B cell (primary cell): ENCODE results near the gene ADAMTS17. TPM values are rescaled to one million over a fixed set of nuclear protein-coding genes. Genes with fewer than 3 reads are reported as not detected.

Experiments used
- ATAC-seq: fragments of 200-7000 bp; cut with Tn5 transposase; one replicate; pipeline ENCODE4 v1.10.0; 2021; ENCODE audit warnings: low read depth, mild to moderate bottlenecking, moderate number of reproducible peaks, moderate library complexity
- CTCF ChIA-PET: fragments of 350-600 bp; sonication (Branson Sonifier 250); formaldehyde crosslinking; loops from one replicate; lab custom pipeline; 2021; ENCODE audit warnings: antibody characterized with exemption, inconsistent platforms; lab: Charles Lee
- POLR2A ChIA-PET: fragments of 350-600 bp; sonication (Branson Sonifier 250); formaldehyde crosslinking; loops from one replicate; lab custom pipeline; 2021; ENCODE audit warnings: antibody characterized with exemption; lab: Charles Lee
- DNase-seq: peaks from one replicate; pipeline ENCODE4 v3.0.0; 2013
- H2AFZ ChIP-seq: 2 replicates; pipeline ENCODE4 v1.6.1; 2012; ENCODE audit warnings: mild to moderate bottlenecking, low read depth, low read length; ENCODE audit not compliant: insufficient read depth, poor library complexity, severe bottlenecking
- H3K27ac ChIP-seq, 2 donors: 1 replicate in 1 of 2; 2 replicates in 1 of 2; pipeline ENCODE4 v1.5.1; 2012 to 2013; ENCODE audit warnings: low read length in 2 of 2, mild to moderate bottlenecking in 2 of 2, moderate library complexity in 1 of 2
- H3K27me3 ChIP-seq, 4 experiments: fragments of 200-600 bp in 1 of 4; sonication (generic) in 1 of 4; replicated peaks in 1 of 4; 1 replicate in 2 of 4; 2 replicates in 2 of 4; pipeline versions ENCODE4 v1.6.1 to v1.7.0; 2013 to 2016; ENCODE audit warnings: low read length in 3 of 4, mild to moderate bottlenecking in 2 of 4, mixed read lengths in 1 of 4, moderate library complexity in 1 of 4; ENCODE audit not compliant: insufficient read depth in 4 of 4, control insufficient read depth in 3 of 4; ENCODE audit errors: control extremely low read depth in 1 of 4
- H3K36me3 ChIP-seq, 2 experiments: replicated peaks in 1 of 2; 1 replicate in 1 of 2; 2 replicates in 1 of 2; pipeline versions ENCODE4 v1.6.1 to v1.7.1; 2013; ENCODE audit warnings: low read length in 1 of 2; ENCODE audit not compliant: insufficient read depth in 2 of 2, control insufficient read depth in 1 of 2; ENCODE audit errors: control extremely low read depth in 1 of 2, extremely low read depth in 1 of 2
- H3K4me1 ChIP-seq, 2 donors: fragments of 200-600 bp in 1 of 2; sonication (generic) in 1 of 2; 1 replicate in 1 of 2; 2 replicates in 1 of 2; pipeline versions ENCODE4 v1.5.1 to v1.6.1; 2013 to 2017; ENCODE audit warnings: low read length in 2 of 2; ENCODE audit not compliant: control insufficient read depth in 2 of 2, insufficient read depth in 2 of 2
- H3K4me2 ChIP-seq: replicated peaks from 2 replicates; pipeline ENCODE3; 2012; ENCODE audit warnings: mild to moderate bottlenecking, low read depth, low read length; ENCODE audit not compliant: poor library complexity, severe bottlenecking
- H3K4me3 ChIP-seq, 5 experiments: fragments of 200-600 bp in 1 of 5; sonication (generic) in 1 of 5; 1 replicate in 3 of 5; 2 replicates in 2 of 5; pipeline versions ENCODE4 v1.5.1 to v1.7.0; 2011 to 2016; ENCODE audit warnings: low read length in 4 of 5, mild to moderate bottlenecking in 4 of 5, low read depth in 2 of 5, control low read depth in 1 of 5, moderate library complexity in 1 of 5; ENCODE audit not compliant: insufficient read depth in 1 of 5; ENCODE audit errors: control extremely low read depth in 1 of 5, extremely low read depth in 1 of 5
- H3K79me2 ChIP-seq: fragments of 200-600 bp; sonication (generic); one replicate; pipeline ENCODE4 v1.6.0; 2016; ENCODE audit warnings: low read length; ENCODE audit not compliant: control insufficient read depth, insufficient read depth
- H3K9ac ChIP-seq: fragments of 200-600 bp; sonication (generic); 2 replicates; pipeline ENCODE4 v1.6.1; 2017; ENCODE audit warnings: mild to moderate bottlenecking, low read length, moderate library complexity
- H3K9me3 ChIP-seq, 3 donors: one replicate each; pipeline versions ENCODE4 v1.6.1 to v1.7.1; 2013; ENCODE audit warnings: low read length in 2 of 3; ENCODE audit not compliant: control insufficient read depth in 2 of 3, insufficient read depth in 1 of 3; ENCODE audit errors: control extremely low read depth in 1 of 3
- H4K20me1 ChIP-seq: 2 replicates; pipeline ENCODE4 v1.6.0; 2012; ENCODE audit warnings: mild to moderate bottlenecking, low read length; ENCODE audit not compliant: insufficient read depth, control insufficient read depth, poor library complexity, severe bottlenecking
- H3K27ac Mint-ChIP-seq: one replicate; pipeline ENCODE4 v1.8.0; 2021; ENCODE audit warnings: mixed read lengths
- H3K27me3 Mint-ChIP-seq: one replicate; pipeline ENCODE4 v1.8.0; 2021; ENCODE audit warnings: mixed read lengths
- H3K4me1 Mint-ChIP-seq: one replicate; pipeline ENCODE4 v1.8.0; 2021; ENCODE audit warnings: mixed read lengths
- H3K4me3 Mint-ChIP-seq: one replicate; pipeline ENCODE4 v1.8.0; 2021; ENCODE audit warnings: mixed read lengths
- H3K9me3 Mint-ChIP-seq: one replicate; pipeline ENCODE4 v1.8.0; 2022; ENCODE audit warnings: mixed read lengths; ENCODE audit not compliant: insufficient read depth
- CTCF ChIP-seq: fragments of 200-600 bp; IDR thresholded peaks from one replicate; pipeline ENCODE4 v1.8.0; 2022; ENCODE audit warnings: antibody characterized with exemption, mild to moderate bottlenecking
- EZH2 ChIP-seq: IDR thresholded peaks from 2 replicates; pipeline ENCODE4 v1.6.1; 2012; ENCODE audit warnings: borderline replicate concordance, low read depth, mild to moderate bottlenecking, moderate library complexity, low read length; ENCODE audit not compliant: insufficient read depth, poor library complexity, severe bottlenecking
- WGBS: methylation state at CpG from one replicate; pipeline ENCODE4 v1.1.5; 2013; ENCODE audit warnings: missing lambda C conversion rate; ENCODE audit not compliant: insufficient coverage; 5-methylcytosine and 5-hydroxymethylcytosine counted together
- intact Hi-C: fragments of 100-400 bp; cut with micrococcal nuclease; formaldehyde crosslinking; loops from one replicate; pipeline ENCODE4 v1.10.0; 2022
- polyA plus RNA-seq: library from polyadenylated mRNA; depleted of rRNA; stranded (reverse); fragments of >200 nt; gene quantifications from 2 replicates; pipeline ENCODE4 v1.2.3, GENCODE V29; 2012
- total RNA-seq, 2 donors: library from RNA; stranded (reverse); fragments of 120-200 nt in 1 of 2; gene quantifications; 1 replicate in 1 of 2; 2 replicates in 1 of 2; pipeline versions ENCODE4 v1.2.3 to v1.2.4, GENCODE V29; 2013 to 2022

Gene ADAMTS17
- total and polyA plus RNA-seq, 2 donors (not counting 1 experiment from before 2014, with no cell fraction given): 0.10 TPM; not detected in 1

GRCh38 chr15:99931703-99932603 lies 409.8 kb downstream of the ADAMTS17 start:
- Histone ChIP-seq H4K20me1 (no peaks in the 10 kb centered on the region), H3K27me3 (peaks cover 0 to 2% (median 0%) of the 10 kb centered on the region in 4 experiments), H3K27ac (no peak overlapping the region), H3K9me3 (no peaks in the 10 kb centered on the region), H3K79me2 (no peaks in the 10 kb centered on the region), H3K4me1 (peaks cover 7 to 10% of the 10 kb centered on the region in 2 donors), H3K9ac (no peak overlapping the region), H2AFZ (no peak overlapping the region), H3K4me3 (no peak overlapping the region), H3K36me3 (no peaks in the 10 kb centered on the region), H3K4me2 (no peak overlapping the region)
- no peak for ATAC-seq
- Mint-ChIP-seq H3K27ac (no peak overlapping the region), H3K4me3 (no peak overlapping the region), H3K4me1 (peaks cover 4% of the 10 kb centered on the region), H3K27me3 (peaks cover 28% of the 10 kb centered on the region), H3K9me3 (no peaks in the 10 kb centered on the region)
- no peak for TF ChIP-seq EZH2
- no peak for TF ChIP-seq CTCF
- POLR2A ChIA-PET: no interaction called here
- 90% methylated on average over 10 of the region's 13 CpGs for WGBS
- CTCF ChIA-PET: interaction anchor here (1.1 to 2.4 kb wide), 2 partner anchors 418 to 641 kb away, joined by 4 to 7 read pairs; no protein-coding TSS in a partner anchor
- intact Hi-C loops: no loop called here
- DNase-seq: no peak

GRCh38 chr15:99930696-99931095 lies 411.1 kb downstream of the ADAMTS17 start:
- Mint-ChIP-seq H3K4me3 (no peak overlapping the region), H3K27me3 (peaks cover 17% of the 10 kb centered on the region), H3K4me1 (peaks cover 9% of the 10 kb centered on the region), H3K9me3 (no peaks in the 10 kb centered on the region), H3K27ac (no peak overlapping the region)
- Histone ChIP-seq H3K79me2 (no peaks in the 10 kb centered on the region), H3K4me1 (peaks cover 10 to 14% of the 10 kb centered on the region in 2 donors), H3K27ac (no peak overlapping the region), H3K9ac (no peak overlapping the region), H4K20me1 (no peaks in the 10 kb centered on the region), H2AFZ (no peak overlapping the region), H3K27me3 (peaks cover 0 to 2% (median 0%) of the 10 kb centered on the region in 4 experiments), H3K4me2 (no peak overlapping the region), H3K4me3 (no peak overlapping the region), H3K9me3 (no peaks in the 10 kb centered on the region), H3K36me3 (no peaks in the 10 kb centered on the region)
- WGBS: no CpG with 5 or more reads among the region's 1 CpG
- ChIA-PET CTCF (interaction anchor here (1.1 to 2.4 kb wide), 2 partner anchors 420 to 642 kb away, joined by 4 to 7 read pairs; no protein-coding TSS in a partner anchor), POLR2A (no interaction called here)
- TF ChIP-seq CTCF (no peak), EZH2 (no peak)
- intact Hi-C loops: no loop called here
- DNase-seq: no peak
- ATAC-seq: no peak
